Upper lobe of left lung (tissue), 6 donors: ENCODE measurements around the gene LTBP1. TPM values are rescaled to one million over a fixed set of nuclear protein-coding genes. Genes with fewer than 3 reads are reported as not detected.

Source experiments
- ATAC-seq, 2 donors: fragments of 200-7000 bp; cut with Tn5 transposase; one replicate each; pipeline ENCODE4 v1.9.1; 2022; ENCODE audit warnings: mild to moderate bottlenecking in 2 of 2, moderate library complexity in 2 of 2; ENCODE audit not compliant: low FRiP score in 2 of 2
- DNase-seq, 2 donors: peaks; one replicate each; pipeline ENCODE4 v3.0.0-alpha.2; 2019 to 2020
- H3K27ac ChIP-seq, 4 donors: fragments of 200-600 bp; sonication (generic); one replicate each; pipeline ENCODE4 v1.5.1; 2016 to 2019
- H3K27me3 ChIP-seq, 4 donors: fragments of 200-600 bp; sonication (generic); one replicate each; pipeline ENCODE4 v1.5.1; 2017 to 2019
- H3K36me3 ChIP-seq, 4 donors: fragments of 200-600 bp; sonication (generic); one replicate each; pipeline ENCODE4 v1.5.1; 2016 to 2019
- H3K4me1 ChIP-seq, 4 donors: fragments of 200-600 bp; sonication (generic); one replicate each; pipeline ENCODE4 v1.5.1; 2018 to 2019
- H3K4me3 ChIP-seq, 4 donors: fragments of 200-600 bp; sonication (generic); one replicate each; pipeline ENCODE4 v1.5.1; 2017 to 2019; ENCODE audit warnings: mild to moderate bottlenecking in 2 of 4, moderate library complexity in 1 of 4
- H3K9me3 ChIP-seq, 4 donors: fragments of 200-600 bp; sonication (generic); one replicate each; pipeline ENCODE4 v1.5.1; 2018 to 2019
- CTCF ChIP-seq, 6 experiments: fragments of 450-650 bp in 4 of 6; fragments of 200-600 bp in 2 of 6; sonication (generic) in 2 of 6; IDR thresholded peaks; one replicate each; pipeline ENCODE4 v1.5.1; 2016 to 2019; ENCODE audit warnings: antibody characterized with exemption in 6 of 6
- EP300 ChIP-seq, 4 donors: sonication (generic); formaldehyde crosslinking; IDR thresholded peaks; one replicate each; pipeline ENCODE4 v1.5.1; 2017; ENCODE audit warnings: antibody characterized with exemption in 4 of 4, control low read depth in 2 of 4
- POLR2A ChIP-seq, 4 donors: fragments of 450-650 bp; IDR thresholded peaks; one replicate each; pipeline ENCODE4 v1.5.1; 2016 to 2017; ENCODE audit warnings: antibody characterized with exemption in 4 of 4, mild to moderate bottlenecking in 2 of 4
- POLR2AphosphoS5 ChIP-seq, 2 donors: sonication (generic); formaldehyde crosslinking; IDR thresholded peaks; one replicate each; pipeline ENCODE4 v1.5.1; 2017; ENCODE audit warnings: antibody characterized with exemption in 2 of 2
- whole genome bisulfite sequencing, 2 donors: methylation state at CpG; one replicate each; pipeline ENCODE4 v1.1.5; 2017 to 2018; 5-methylcytosine and 5-hydroxymethylcytosine counted together
- total RNA-seq, 6 donors: library from RNA; depleted of rRNA in 4 of 6; stranded (reverse); fragments of >200 nt in 4 of 6; gene quantifications; one replicate each; pipeline versions ENCODE4 v1.1.0 to v1.2.1, GENCODE V29; 2016 to 2021
- donor health status: DM: no; HTN: no; CAD: no; lungs with moderate emphysema.
- donor health status: DM: no; HTN: yes; CAD: no; lungs with severe emphysema.

The LTBP1 gene
- total RNA-seq, 6 donors from 2014 or later: 11.5 to 45.0 (median 27.1) TPM

DNA sequence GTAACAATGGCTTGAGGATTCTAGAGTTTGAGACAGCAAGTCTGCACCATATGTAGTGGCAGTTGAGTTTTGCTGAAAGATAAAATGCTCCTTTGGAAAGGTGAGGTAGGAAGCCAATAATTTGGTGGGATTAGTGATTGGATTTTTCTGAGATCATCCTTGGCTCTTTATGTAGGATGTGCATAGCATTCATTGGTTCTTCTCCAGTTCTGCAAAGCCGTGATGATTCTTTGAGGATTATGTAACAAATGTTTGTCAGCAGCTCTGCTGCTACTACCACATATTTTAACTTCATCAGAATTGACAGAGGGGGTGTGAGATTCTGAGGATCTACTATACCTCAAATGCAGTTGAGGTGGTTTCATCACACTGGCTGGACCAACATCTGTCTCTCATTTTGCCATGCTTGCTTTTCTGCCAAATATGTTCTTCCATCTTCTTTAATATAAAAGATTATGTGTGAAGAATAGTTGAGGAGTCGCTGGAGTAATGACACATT is 340.8 kb downstream of the LTBP1 start:
- no peak for ATAC-seq
- 75 to 84% methylated on average over 2 of the region's 2 CpGs for WGBS, 2 donors
- H3K4me1 ChIP-seq: peaks cover 9 to 15% (median 13%) of the 10 kb centered on the region in 4 donors
- no peaks in the 10 kb centered on the region for H3K27me3 ChIP-seq
- no peak for DNase-seq
- no peak overlapping the region for H3K27ac ChIP-seq
- H3K9me3 ChIP-seq: no peaks in the 10 kb centered on the region
- TF ChIP-seq POLR2AphosphoS5 (IDR thresholded peaks at IDR 0.05): no peak
- no peak for TF ChIP-seq POLR2A (IDR thresholded peaks at IDR 0.05)
- no peak for TF ChIP-seq CTCF (IDR thresholded peaks at IDR 0.05)
- no peak for TF ChIP-seq EP300 (IDR thresholded peaks at IDR 0.05)
- H3K4me3 ChIP-seq: no peak overlapping the region
- no peaks in the 10 kb centered on the region for H3K36me3 ChIP-seq

- WGBS, 2 donors: 60 to 67% methylated on average over 1 of the region's 1 CpG
- Histone ChIP-seq H3K27ac (no peak overlapping the region), H3K36me3 (no peaks in the 10 kb centered on the region), H3K9me3 (no peaks in the 10 kb centered on the region), H3K4me1 (peaks cover 9 to 15% (median 13%) of the 10 kb centered on the region in 4 donors), H3K27me3 (no peaks in the 10 kb centered on the region), H3K4me3 (no peak overlapping the region)
- ATAC-seq (no peak), DNase-seq (no peak)
- TF ChIP-seq CTCF (IDR thresholded peaks at IDR 0.05): no peak
- TF ChIP-seq EP300 (IDR thresholded peaks at IDR 0.05): no peak
- TF ChIP-seq POLR2A (IDR thresholded peaks at IDR 0.05): no peak
- TF ChIP-seq POLR2AphosphoS5 (IDR thresholded peaks at IDR 0.05): no peak
These were observed 341.3 kb downstream of the LTBP1 start for GRCh38 chr2:33288011-33288410.

- no peak for DNase-seq
- Histone ChIP-seq H3K4me1 (peaks cover 9 to 15% (median 13%) of the 10 kb centered on the region in 4 donors), H3K4me3 (no peak overlapping the region), H3K27me3 (no peaks in the 10 kb centered on the region), H3K9me3 (no peaks in the 10 kb centered on the region), H3K27ac (no peak overlapping the region), H3K36me3 (no peaks in the 10 kb centered on the region)
- WGBS, 2 donors: 90 to 92% methylated on average over 4 of the region's 4 CpGs
- ATAC-seq: no peak
- TF ChIP-seq POLR2A (IDR thresholded peaks at IDR 0.05) (no peak), CTCF (IDR thresholded peaks at IDR 0.05) (no peak), POLR2AphosphoS5 (IDR thresholded peaks at IDR 0.05) (no peak), EP300 (IDR thresholded peaks at IDR 0.05) (no peak)
These were observed 343.2 kb downstream of the LTBP1 start for GRCh38 chr2:33289961-33290360.

DNA sequence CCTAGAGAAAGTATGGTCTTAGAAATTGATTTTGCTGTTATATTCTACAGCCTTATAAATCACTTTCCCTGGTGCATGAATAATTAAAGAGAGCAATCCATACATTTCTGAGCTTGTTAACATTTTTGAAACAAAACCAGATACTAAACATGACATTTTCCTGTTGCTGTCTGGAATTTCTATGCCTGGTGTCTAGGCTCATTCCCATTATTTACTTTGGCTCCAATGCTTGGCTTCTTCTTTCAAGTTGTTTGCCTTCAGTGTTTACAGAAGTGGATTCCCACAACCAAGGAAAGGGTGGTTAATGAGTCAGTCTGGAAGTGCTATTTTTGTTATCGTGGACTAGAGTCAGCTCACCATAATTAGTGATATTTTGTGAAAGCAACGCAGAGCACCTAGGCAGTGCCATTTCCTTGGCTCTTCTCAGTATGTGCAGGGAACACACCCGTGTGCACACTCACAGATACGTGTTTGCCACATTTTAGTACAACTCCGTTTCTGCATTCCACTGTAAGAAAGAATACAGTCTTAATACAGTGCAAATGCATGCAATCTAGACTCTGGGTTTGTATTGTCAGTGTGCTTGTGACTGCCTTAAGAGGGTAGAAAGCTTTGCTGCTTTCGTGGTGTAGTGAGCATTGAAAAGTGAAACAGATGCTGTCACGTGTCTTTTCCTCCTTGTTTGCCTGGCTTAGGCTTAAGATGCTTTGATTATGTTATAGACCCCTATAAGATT is 344.7 kb downstream of the LTBP1 start:
- no peaks in the 10 kb centered on the region for H3K27me3 ChIP-seq
- H3K4me3 ChIP-seq: peak overlapping the region in 2 of 4 donors; percentile 15 to 25
- no peak for TF ChIP-seq CTCF (IDR thresholded peaks at IDR 0.05)
- TF ChIP-seq POLR2A (IDR thresholded peaks at IDR 0.05): no peak
- TF ChIP-seq POLR2AphosphoS5 (IDR thresholded peaks at IDR 0.05): no peak
- no peaks in the 10 kb centered on the region for H3K9me3 ChIP-seq
- H3K4me1 ChIP-seq: peaks cover 9 to 15% (median 13%) of the 10 kb centered on the region in 4 donors
- no peaks in the 10 kb centered on the region for H3K36me3 ChIP-seq
- H3K27ac ChIP-seq: peak overlapping the region in 2 of 4 donors; percentile 57 to 67
- ATAC-seq (peak in 1 of 2 donors; percentile 63), DNase-seq (no peak)
- WGBS, 2 donors: 22 to 28% methylated on average over 7 of the region's 7 CpGs
